Transverse colon (tissue), 4 donors: ENCODE measurements around the gene TMEM252.

ENCODE experiments used
- EP300 ChIP-seq: sonication (generic); formaldehyde crosslinking; IDR thresholded peaks from one replicate; pipeline ENCODE4 v1.6.1; 2017; ENCODE audit warnings: antibody characterized with exemption, low read depth
- POLR2A ChIP-seq: fragments of 450-650 bp; IDR thresholded peaks from one replicate; pipeline ENCODE4 v1.6.1; 2016; ENCODE audit warnings: antibody characterized with exemption, mild to moderate bottlenecking, moderate library complexity
- POLR2AphosphoS5 ChIP-seq, 3 donors: sonication (generic); formaldehyde crosslinking; IDR thresholded peaks; one replicate each; pipeline ENCODE4 v1.6.1; 2016; ENCODE audit warnings: antibody characterized with exemption in 3 of 3
- TF ChIP-seq, protein P1 (sequence below), 5 experiments: fragments of 200-600 bp in 3 of 5; fragments of 450-650 bp in 2 of 5; sonication (generic) in 3 of 5; IDR thresholded peaks; 1 replicate in 2 of 5; 2 replicates in 3 of 5; pipeline ENCODE4 v1.5.1; 2016 to 2017; ENCODE audit warnings: antibody characterized with exemption in 5 of 5, inconsistent platforms in 3 of 5, mild to moderate bottlenecking in 2 of 5, moderate library complexity in 1 of 5

DNA sequence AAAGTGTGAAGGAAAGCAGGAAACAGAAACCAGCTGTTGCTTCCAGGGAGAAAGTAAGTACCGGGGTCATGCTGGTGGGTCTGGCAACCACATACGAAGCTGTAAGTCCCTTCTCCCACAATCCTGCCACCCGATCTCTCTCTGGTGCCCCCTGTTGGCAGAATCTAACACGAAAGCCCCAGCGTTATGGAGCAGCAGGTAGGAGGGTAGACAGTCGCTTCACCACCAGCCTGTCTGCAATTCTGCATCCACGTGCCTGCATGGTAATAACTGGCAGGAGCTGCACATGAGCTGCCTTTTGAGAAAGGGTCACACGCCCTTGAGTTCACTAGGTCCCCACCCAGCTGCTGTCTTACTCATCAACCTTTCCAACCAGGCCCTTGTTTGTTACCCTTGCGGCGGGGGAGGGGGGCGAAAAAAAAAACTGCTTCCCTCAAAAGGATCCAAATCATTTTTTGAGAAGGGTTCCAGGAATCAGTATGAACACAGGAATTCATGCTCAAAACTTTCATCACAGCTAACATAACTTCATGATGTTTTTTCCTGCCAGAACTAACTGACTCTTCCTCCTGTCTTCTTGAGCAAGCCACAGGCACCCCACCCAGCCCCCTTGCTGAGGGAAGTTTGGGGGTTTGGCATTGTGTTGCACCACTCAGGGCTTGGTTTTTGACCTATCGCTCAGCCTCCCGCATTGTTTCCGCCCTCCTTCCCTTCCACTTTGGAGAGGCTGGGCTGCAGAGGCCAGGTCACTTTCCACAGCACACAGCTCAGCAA, 19.6 kb upstream of the TMEM252 start:
- TF ChIP-seq, protein P1, sequence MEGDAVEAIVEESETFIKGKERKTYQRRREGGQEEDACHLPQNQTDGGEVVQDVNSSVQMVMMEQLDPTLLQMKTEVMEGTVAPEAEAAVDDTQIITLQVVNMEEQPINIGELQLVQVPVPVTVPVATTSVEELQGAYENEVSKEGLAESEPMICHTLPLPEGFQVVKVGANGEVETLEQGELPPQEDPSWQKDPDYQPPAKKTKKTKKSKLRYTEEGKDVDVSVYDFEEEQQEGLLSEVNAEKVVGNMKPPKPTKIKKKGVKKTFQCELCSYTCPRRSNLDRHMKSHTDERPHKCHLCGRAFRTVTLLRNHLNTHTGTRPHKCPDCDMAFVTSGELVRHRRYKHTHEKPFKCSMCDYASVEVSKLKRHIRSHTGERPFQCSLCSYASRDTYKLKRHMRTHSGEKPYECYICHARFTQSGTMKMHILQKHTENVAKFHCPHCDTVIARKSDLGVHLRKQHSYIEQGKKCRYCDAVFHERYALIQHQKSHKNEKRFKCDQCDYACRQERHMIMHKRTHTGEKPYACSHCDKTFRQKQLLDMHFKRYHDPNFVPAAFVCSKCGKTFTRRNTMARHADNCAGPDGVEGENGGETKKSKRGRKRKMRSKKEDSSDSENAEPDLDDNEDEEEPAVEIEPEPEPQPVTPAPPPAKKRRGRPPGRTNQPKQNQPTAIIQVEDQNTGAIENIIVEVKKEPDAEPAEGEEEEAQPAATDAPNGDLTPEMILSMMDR (IDR thresholded peaks at IDR 0.05), result peak; percentile 27 to 45 (median 45)
- TF ChIP-seq POLR2A (no peak), POLR2AphosphoS5 (IDR thresholded peaks at IDR 0.05) (no peak), EP300 (no peak)
